ENCODE data around the gene TANC1.
"Not testable (repeated sequence)": the region's sequence is repeated elsewhere in the genome, so short reads cannot be mapped to it uniquely, and the experiment has no call there.

The TANC1 gene

GRCh38 chr2:159041328-159041727 lies 72.9 kb downstream of the TANC1 start:
- not testable (repeated sequence) for H3K4me1 ChIP-seq (ENCODE audit: insufficient read depth, low read length); H3K36me3 ChIP-seq (ENCODE audit: insufficient read depth, low read length); H3K9ac ChIP-seq (ENCODE audit: low read depth, low read length); H3K9me3 ChIP-seq (ENCODE audit: control insufficient read depth, insufficient read depth, low read length)

GRCh38 chr2:159042115-159042850 lies 73.8 kb downstream of the TANC1 start:
- peaks cover 6% of the 10 kb centered on the region; the same call in 1 of the 2 replicates for H3K4me1 ChIP-seq (ENCODE audit: insufficient read depth, low read length)
- no peak overlapping the region for H3K9ac ChIP-seq (ENCODE audit: low read depth, low read length)
- peaks cover 5% of the 10 kb centered on the region; the same call in 1 of the 2 replicates for H3K9me3 ChIP-seq (ENCODE audit: control insufficient read depth, insufficient read depth, low read length)
- no peaks in the 10 kb centered on the region for H3K36me3 ChIP-seq (ENCODE audit: insufficient read depth, low read length)

GRCh38 chr2:159043710-159044109 lies 75.3 kb downstream of the TANC1 start:
- peaks cover 7% of the 10 kb centered on the region; the same call in 1 of the 2 replicates for H3K4me1 ChIP-seq (ENCODE audit: insufficient read depth, low read length)
- H3K9me3 ChIP-seq (ENCODE audit: control insufficient read depth, insufficient read depth, low read length), result peaks cover 5% of the 10 kb centered on the region; the same call in 1 of the 2 replicates
- H3K9ac ChIP-seq (ENCODE audit: low read depth, low read length), result no peak overlapping the region
- H3K36me3 ChIP-seq (ENCODE audit: insufficient read depth, low read length), result no peaks in the 10 kb centered on the region

GRCh38 chr2:159044804-159045286 lies 76.4 kb downstream of the TANC1 start:
- H3K4me1 ChIP-seq (ENCODE audit: insufficient read depth, low read length), result peaks cover 7% of the 10 kb centered on the region; the same call in 1 of the 2 replicates
- H3K9ac ChIP-seq (ENCODE audit: low read depth, low read length), result no peak overlapping the region
- H3K36me3 ChIP-seq (ENCODE audit: insufficient read depth, low read length), result no peaks in the 10 kb centered on the region
- peaks cover 5% of the 10 kb centered on the region; the same call in 1 of the 2 replicates for H3K9me3 ChIP-seq (ENCODE audit: control insufficient read depth, insufficient read depth, low read length)

GRCh38 chr2:159045545-159046454 lies 77.4 kb downstream of the TANC1 start:
- Histone ChIP-seq H3K9me3 (ENCODE audit: control insufficient read depth, insufficient read depth, low read length) (peaks cover 5% of the 10 kb centered on the region; the same call in 1 of the 2 replicates), H3K4me1 (ENCODE audit: insufficient read depth, low read length) (peaks cover 7% of the 10 kb centered on the region; the same call in 1 of the 2 replicates), H3K9ac (ENCODE audit: low read depth, low read length) (no peak overlapping the region), H3K36me3 (ENCODE audit: insufficient read depth, low read length) (no peaks in the 10 kb centered on the region)

- Histone ChIP-seq H3K4me1 (ENCODE audit: insufficient read depth, low read length) (peaks cover 7% of the 10 kb centered on the region; the same call in 1 of the 2 replicates), H3K9me3 (ENCODE audit: control insufficient read depth, insufficient read depth, low read length) (peaks cover under 1% of the 10 kb centered on the region; the same call in 1 of the 2 replicates), H3K36me3 (ENCODE audit: insufficient read depth, low read length) (no peaks in the 10 kb centered on the region), H3K9ac (ENCODE audit: low read depth, low read length) (no peak overlapping the region)
Measured at GRCh38 chr2:159046966-159047365, 78.5 kb downstream of the TANC1 start.

- no peak overlapping the region for H3K9ac ChIP-seq (ENCODE audit: low read depth, low read length)
- peaks cover 7% of the 10 kb centered on the region; the same call in 1 of the 2 replicates for H3K4me1 ChIP-seq (ENCODE audit: insufficient read depth, low read length)
- H3K9me3 ChIP-seq (ENCODE audit: control insufficient read depth, insufficient read depth, low read length), result no peaks in the 10 kb centered on the region
- no peaks in the 10 kb centered on the region for H3K36me3 ChIP-seq (ENCODE audit: insufficient read depth, low read length)
Measured at GRCh38 chr2:159050426-159050825, 82.0 kb downstream of the TANC1 start.

- H3K9me3 ChIP-seq (ENCODE audit: control insufficient read depth, insufficient read depth, low read length), result no peaks in the 10 kb centered on the region
- H3K9ac ChIP-seq (ENCODE audit: low read depth, low read length), result no peak overlapping the region
- no peaks in the 10 kb centered on the region for H3K36me3 ChIP-seq (ENCODE audit: insufficient read depth, low read length)
- H3K4me1 ChIP-seq (ENCODE audit: insufficient read depth, low read length), result peaks cover 7% of the 10 kb centered on the region; the same call in 1 of the 2 replicates
Measured at GRCh38 chr2:159051133-159051532, 82.7 kb downstream of the TANC1 start.

- H3K36me3 ChIP-seq (ENCODE audit: insufficient read depth, low read length), result no peaks in the 10 kb centered on the region
- H3K9ac ChIP-seq (ENCODE audit: low read depth, low read length), result no peak overlapping the region
- H3K4me1 ChIP-seq (ENCODE audit: insufficient read depth, low read length), result peaks cover 7% of the 10 kb centered on the region; the same call in 1 of the 2 replicates
- no peaks in the 10 kb centered on the region for H3K9me3 ChIP-seq (ENCODE audit: control insufficient read depth, insufficient read depth, low read length)
Measured at GRCh38 chr2:159051661-159052060, 83.2 kb downstream of the TANC1 start.

GRCh38 chr2:159052157-159052601 lies 83.7 kb downstream of the TANC1 start:
- H3K9ac ChIP-seq (ENCODE audit: low read depth, low read length), result no peak overlapping the region
- no peaks in the 10 kb centered on the region for H3K9me3 ChIP-seq (ENCODE audit: control insufficient read depth, insufficient read depth, low read length)
- peaks cover 2% of the 10 kb centered on the region; the same call in 1 of the 2 replicates for H3K4me1 ChIP-seq (ENCODE audit: insufficient read depth, low read length)
- no peaks in the 10 kb centered on the region for H3K36me3 ChIP-seq (ENCODE audit: insufficient read depth, low read length)

- H3K4me1 ChIP-seq (ENCODE audit: insufficient read depth, low read length), result no peaks in the 10 kb centered on the region
- H3K9me3 ChIP-seq (ENCODE audit: control insufficient read depth, insufficient read depth, low read length), result no peaks in the 10 kb centered on the region
- no peaks in the 10 kb centered on the region for H3K36me3 ChIP-seq (ENCODE audit: insufficient read depth, low read length)
- H3K9ac ChIP-seq (ENCODE audit: low read depth, low read length), result no peak overlapping the region
Measured at GRCh38 chr2:159053161-159054031, 85.0 kb downstream of the TANC1 start.

- Histone ChIP-seq H3K9me3 (ENCODE audit: control insufficient read depth, insufficient read depth, low read length) (no peaks in the 10 kb centered on the region), H3K9ac (ENCODE audit: low read depth, low read length) (no peak overlapping the region), H3K36me3 (ENCODE audit: insufficient read depth, low read length) (no peaks in the 10 kb centered on the region), H3K4me1 (ENCODE audit: insufficient read depth, low read length) (no peaks in the 10 kb centered on the region)
Measured at GRCh38 chr2:159054032-159054334, 85.5 kb downstream of the TANC1 start.

- no peaks in the 10 kb centered on the region for H3K4me1 ChIP-seq (ENCODE audit: insufficient read depth, low read length)
- no peaks in the 10 kb centered on the region for H3K36me3 ChIP-seq (ENCODE audit: insufficient read depth, low read length)
- H3K9me3 ChIP-seq (ENCODE audit: control insufficient read depth, insufficient read depth, low read length), result no peaks in the 10 kb centered on the region
- no peak overlapping the region for H3K9ac ChIP-seq (ENCODE audit: low read depth, low read length)
Measured at GRCh38 chr2:159054985-159055384, 86.5 kb downstream of the TANC1 start.

GRCh38 chr2:159060518-159060917 lies 92.1 kb downstream of the TANC1 start:
- Histone ChIP-seq H3K9me3 (ENCODE audit: control insufficient read depth, insufficient read depth, low read length) (no peaks in the 10 kb centered on the region), H3K9ac (ENCODE audit: low read depth, low read length) (no peak overlapping the region), H3K36me3 (ENCODE audit: insufficient read depth, low read length) (no peaks in the 10 kb centered on the region), H3K4me1 (ENCODE audit: insufficient read depth, low read length) (peaks cover 15% of the 10 kb centered on the region)

Measured in ES-I3 (cell line).